ENCODE results near the gene C1D.

Gene C1D

DNA sequence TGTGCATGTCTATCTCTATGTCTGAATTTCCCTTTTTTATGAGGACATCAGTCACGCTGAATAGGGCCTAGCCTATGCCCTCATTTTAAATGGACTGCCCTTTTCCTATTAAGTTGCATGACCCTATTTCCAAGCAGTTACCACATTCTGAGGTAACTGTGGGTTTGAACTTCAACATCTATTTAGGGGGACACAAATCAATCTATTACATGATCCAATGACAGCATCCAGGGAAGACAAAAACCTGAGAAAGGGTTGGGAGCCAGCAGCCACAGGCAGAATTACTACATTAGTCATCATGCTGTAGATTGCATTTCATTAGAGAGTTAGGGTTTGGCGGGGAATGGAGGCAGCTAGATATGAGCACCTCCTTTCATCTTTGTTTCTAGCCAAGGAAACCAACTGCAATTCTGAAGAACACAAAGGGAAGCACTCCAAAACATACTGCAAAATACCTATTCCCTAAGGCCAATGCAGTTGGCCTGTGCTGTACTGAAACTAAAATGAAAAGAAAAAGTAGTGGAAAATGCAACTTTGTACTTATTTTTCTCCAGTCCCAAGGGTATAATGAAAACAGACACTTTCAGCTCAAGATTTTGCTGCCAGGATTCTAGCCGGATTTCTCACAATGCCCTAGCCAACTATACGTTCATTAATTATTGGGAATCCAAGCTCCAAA lies 40.4 kb upstream of the C1D start:
- TF ChIP-seq, protein P1, sequence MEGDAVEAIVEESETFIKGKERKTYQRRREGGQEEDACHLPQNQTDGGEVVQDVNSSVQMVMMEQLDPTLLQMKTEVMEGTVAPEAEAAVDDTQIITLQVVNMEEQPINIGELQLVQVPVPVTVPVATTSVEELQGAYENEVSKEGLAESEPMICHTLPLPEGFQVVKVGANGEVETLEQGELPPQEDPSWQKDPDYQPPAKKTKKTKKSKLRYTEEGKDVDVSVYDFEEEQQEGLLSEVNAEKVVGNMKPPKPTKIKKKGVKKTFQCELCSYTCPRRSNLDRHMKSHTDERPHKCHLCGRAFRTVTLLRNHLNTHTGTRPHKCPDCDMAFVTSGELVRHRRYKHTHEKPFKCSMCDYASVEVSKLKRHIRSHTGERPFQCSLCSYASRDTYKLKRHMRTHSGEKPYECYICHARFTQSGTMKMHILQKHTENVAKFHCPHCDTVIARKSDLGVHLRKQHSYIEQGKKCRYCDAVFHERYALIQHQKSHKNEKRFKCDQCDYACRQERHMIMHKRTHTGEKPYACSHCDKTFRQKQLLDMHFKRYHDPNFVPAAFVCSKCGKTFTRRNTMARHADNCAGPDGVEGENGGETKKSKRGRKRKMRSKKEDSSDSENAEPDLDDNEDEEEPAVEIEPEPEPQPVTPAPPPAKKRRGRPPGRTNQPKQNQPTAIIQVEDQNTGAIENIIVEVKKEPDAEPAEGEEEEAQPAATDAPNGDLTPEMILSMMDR (conservative IDR thresholded peaks at IDR 0.05; ENCODE audit: low read depth, low read length) = no peak
- no peak overlapping the region for H3K4me3 ChIP-seq (ENCODE audit: low read length)
- no peak for DNase-seq (ENCODE audit: low read depth)

DNA sequence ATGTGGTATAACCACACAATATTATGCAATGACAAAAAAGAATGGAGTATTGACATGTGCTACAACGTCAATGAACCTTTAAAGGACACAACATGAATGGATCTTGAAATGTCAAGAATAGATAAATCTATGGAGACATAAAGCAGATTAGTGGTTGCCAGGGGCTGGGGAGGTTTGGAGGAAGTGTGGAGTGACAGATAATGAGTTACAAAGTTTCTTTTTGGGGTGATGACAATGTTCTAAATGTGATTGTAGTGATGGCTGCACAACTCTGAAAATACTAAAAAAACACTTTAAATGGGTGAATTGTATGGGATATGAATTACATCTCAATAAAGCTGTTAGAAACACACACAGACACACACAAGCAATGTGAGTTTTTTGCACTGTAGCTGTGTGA lies 37.4 kb upstream of the C1D start:
- DNase-seq (ENCODE audit: low read depth) = no peak
- TF ChIP-seq, protein P1 (conservative IDR thresholded peaks at IDR 0.05; ENCODE audit: low read depth, low read length) = no peak
- H3K4me3 ChIP-seq (ENCODE audit: low read length) = no peak overlapping the region

DNA sequence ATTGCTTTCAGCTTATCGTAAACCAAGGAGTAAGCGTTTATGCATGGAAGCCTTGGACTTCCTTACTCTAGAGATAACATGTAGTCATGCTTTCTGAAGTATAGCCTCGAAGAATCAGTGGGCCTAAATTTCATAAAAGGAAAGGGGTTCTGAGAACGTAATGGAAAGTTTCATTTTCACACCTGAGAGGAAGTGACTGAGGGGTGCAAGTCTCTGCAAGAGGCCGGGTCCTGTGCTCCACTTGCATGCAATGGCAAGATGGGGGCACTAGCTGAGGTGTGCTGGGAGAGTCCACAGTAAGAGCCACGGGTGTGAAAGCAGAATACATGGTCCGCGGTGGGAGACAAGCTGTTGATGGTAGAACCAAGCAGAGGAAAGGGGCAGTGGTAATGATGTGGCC lies 36.5 kb upstream of the C1D start:
- no peak for DNase-seq (ENCODE audit: low read depth)

DNA sequence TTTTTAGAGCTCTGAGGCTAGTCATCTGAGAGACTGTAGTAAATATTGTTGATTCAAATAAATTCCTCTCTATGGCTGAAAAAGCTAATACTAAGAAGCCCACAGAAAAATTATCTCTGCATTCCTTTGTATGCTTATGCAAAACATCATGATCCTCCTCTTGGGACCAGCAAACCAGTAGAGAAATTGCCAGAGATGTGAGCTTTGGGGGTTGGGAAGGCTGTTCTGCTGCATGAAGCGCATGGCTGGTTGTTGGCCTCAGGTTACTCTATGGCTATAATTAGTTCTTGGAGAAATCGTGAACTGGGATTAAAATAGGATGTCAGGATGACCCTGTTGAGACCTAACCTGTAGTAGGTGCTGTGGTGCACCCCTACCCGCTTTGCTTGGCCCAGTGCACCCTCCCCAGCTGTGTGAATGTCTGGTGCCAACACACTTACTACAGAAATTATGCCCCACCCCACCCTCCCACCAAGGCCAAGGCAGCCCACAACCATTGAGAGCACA lies 35.5 kb upstream of the C1D start:
- no peak overlapping the region for H3K4me3 ChIP-seq (ENCODE audit: low read length)
- no peak for DNase-seq (ENCODE audit: low read depth)
- TF ChIP-seq, protein P1 (conservative IDR thresholded peaks at IDR 0.05; ENCODE audit: low read depth, low read length) = no peak

More for the DNA sequence above, 36.5 kb upstream of the C1D start:
- TF ChIP-seq, protein P1 (conservative IDR thresholded peaks at IDR 0.05; ENCODE audit: low read depth, low read length) = no peak
- no peak overlapping the region for H3K4me3 ChIP-seq (ENCODE audit: low read length)

DNA sequence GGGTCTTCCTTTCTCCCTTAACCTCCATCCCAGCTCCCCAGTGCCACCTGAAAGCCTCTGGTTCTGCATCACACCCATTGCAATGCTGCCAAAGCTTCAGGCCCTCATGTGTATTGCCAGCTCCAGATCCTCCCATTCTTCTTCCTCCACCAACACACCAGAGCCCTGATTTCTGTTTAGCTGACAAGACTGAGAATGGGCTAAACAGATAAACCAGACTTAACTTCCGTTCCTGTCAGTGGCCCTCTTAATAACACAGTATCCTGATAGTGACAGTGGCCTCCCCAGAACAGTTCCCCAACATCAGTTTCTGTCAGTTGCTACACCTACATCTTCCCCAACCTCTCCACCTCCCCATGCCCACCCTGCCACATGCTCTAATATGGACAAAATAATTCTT lies 31.3 kb upstream of the C1D start:
- DNase-seq (ENCODE audit: low read depth) = no peak
- TF ChIP-seq, protein P1 (conservative IDR thresholded peaks at IDR 0.05; ENCODE audit: low read depth, low read length) = no peak
- H3K4me3 ChIP-seq (ENCODE audit: low read length) = no peak overlapping the region

DNA sequence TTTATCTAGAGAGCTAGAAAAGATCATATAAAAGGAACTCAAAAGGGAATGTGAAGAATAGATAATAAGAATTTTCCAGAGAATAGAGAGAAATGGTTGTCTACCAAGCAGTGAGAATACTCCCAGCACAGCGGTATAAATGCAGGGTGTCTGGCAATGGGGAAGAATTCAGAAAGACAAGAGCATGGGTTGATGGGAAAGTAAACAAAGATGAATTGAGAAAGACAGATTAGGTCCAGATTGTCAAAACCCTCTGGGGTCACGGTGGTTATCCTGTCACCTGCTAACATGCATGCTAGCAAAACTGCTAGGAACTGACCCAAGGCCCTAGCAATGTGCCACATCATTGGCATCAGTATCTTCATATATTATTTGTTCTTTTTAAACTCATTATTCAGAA lies 30.8 kb upstream of the C1D start:
- DNase-seq (ENCODE audit: low read depth) = no peak
- TF ChIP-seq, protein P1 (conservative IDR thresholded peaks at IDR 0.05; ENCODE audit: low read depth, low read length) = no peak
- H3K4me3 ChIP-seq (ENCODE audit: low read length) = no peak overlapping the region

DNA sequence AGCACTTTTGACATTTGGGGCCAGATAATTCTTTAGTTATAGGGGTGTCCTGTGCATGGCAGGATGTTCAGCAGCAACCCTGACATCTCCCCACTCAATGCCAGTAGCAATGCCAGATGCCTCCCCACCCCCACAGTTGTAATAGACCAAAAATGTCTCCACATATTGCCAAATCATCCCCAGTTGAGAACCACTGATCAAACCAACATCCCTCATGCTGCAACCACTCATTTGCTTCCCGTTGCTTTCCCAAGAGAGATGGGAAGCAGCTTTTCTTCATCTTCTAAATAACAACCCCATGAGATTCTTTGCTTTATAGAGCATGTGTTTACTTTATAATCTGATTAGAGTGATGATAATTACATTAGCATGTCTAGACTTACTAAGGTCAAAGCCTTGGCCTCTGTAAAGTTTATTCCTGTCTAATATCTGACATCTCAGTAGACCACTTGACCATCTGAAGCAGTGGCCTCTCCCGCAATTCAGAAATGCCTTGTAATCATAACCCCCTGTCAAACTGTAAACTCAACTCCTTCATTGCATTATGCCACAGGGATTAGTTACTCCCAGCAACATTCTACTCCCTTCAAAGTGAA lies 28.7 kb upstream of the C1D start:
- DNase-seq (ENCODE audit: low read depth) = no peak
- TF ChIP-seq, protein P1 (conservative IDR thresholded peaks at IDR 0.05; ENCODE audit: low read depth, low read length) = no peak

More for the DNA sequence above, 28.7 kb upstream of the C1D start:
- no peak overlapping the region for H3K4me3 ChIP-seq (ENCODE audit: low read length)
